CD14-positive monocyte (primary cell): ENCODE data around the gene PTPRC. TPM values are rescaled to one million over a fixed set of nuclear protein-coding genes. Genes with fewer than 3 reads are reported as not detected.

Experiments used
- DNase-seq, 3 donors: peaks; one replicate each; pipeline ENCODE4 v3.0.0-alpha.2; 2011 to 2022
- H2AFZ ChIP-seq: 2 replicates; pipeline ENCODE4 v1.6.0; 2012; ENCODE audit warnings: mild to moderate bottlenecking, low read depth, low read length, inconsistent platforms; ENCODE audit not compliant: insufficient read depth, poor library complexity, severe bottlenecking
- H3K27ac ChIP-seq, 2 donors: 1 replicate in 1 of 2; 2 replicates in 1 of 2; pipeline ENCODE4 v1.5.1; 2012 to 2013; ENCODE audit warnings: low read length in 2 of 2, control low read depth in 1 of 2, inconsistent platforms in 1 of 2, low read depth in 1 of 2, mild to moderate bottlenecking in 1 of 2
- H3K27me3 ChIP-seq, 2 donors: one replicate each; pipeline versions ENCODE4 v1.6.0 to v1.6.1; 2011 to 2013; ENCODE audit warnings: low read length in 2 of 2; ENCODE audit not compliant: control insufficient read depth in 2 of 2, insufficient read depth in 2 of 2
- H3K36me3 ChIP-seq, 2 donors: replicated peaks in 1 of 2; 1 replicate in 1 of 2; 2 replicates in 1 of 2; pipeline versions ENCODE4 v1.5.1 to v1.6.1; 2012 to 2013; ENCODE audit warnings: low read length in 2 of 2, control low read depth in 1 of 2, inconsistent platforms in 1 of 2, mild to moderate bottlenecking in 1 of 2; ENCODE audit not compliant: insufficient read depth in 2 of 2, control insufficient read depth in 1 of 2
- H3K4me1 ChIP-seq, 2 donors: 1 replicate in 1 of 2; 2 replicates in 1 of 2; pipeline versions ENCODE4 v1.5.1 to v1.6.1; 2012 to 2013; ENCODE audit warnings: low read length in 2 of 2, control low read depth in 1 of 2, inconsistent platforms in 1 of 2, mild to moderate bottlenecking in 1 of 2, moderate library complexity in 1 of 2; ENCODE audit not compliant: insufficient read depth in 2 of 2, control insufficient read depth in 1 of 2
- H3K4me2 ChIP-seq: replicated peaks from 2 replicates; pipeline ENCODE3; 2012; ENCODE audit warnings: low read length, moderate library complexity, mild to moderate bottlenecking; ENCODE audit not compliant: poor library complexity, severe bottlenecking; ENCODE audit errors: extremely low read depth
- H3K4me3 ChIP-seq, 3 experiments: fragments of 200-600 bp in 1 of 3; sonication (generic) in 1 of 3; replicated peaks in 1 of 3; 1 replicate in 2 of 3; 2 replicates in 1 of 3; pipeline ENCODE4 v1.5.1; 2011 to 2013; ENCODE audit warnings: low read length in 3 of 3, mild to moderate bottlenecking in 3 of 3, control low read depth in 2 of 3, low read depth in 2 of 3, inconsistent platforms in 1 of 3, moderate library complexity in 1 of 3
- H3K79me2 ChIP-seq: 2 replicates; pipeline ENCODE4 v1.6.0; 2012; ENCODE audit warnings: mild to moderate bottlenecking, control low read depth, inconsistent platforms, low read length, moderate library complexity; ENCODE audit not compliant: insufficient read depth
- H3K9ac ChIP-seq: 2 replicates; pipeline ENCODE4 v1.6.0; 2017; ENCODE audit warnings: low read length, mild to moderate bottlenecking; ENCODE audit not compliant: insufficient read depth, poor library complexity, severe bottlenecking
- H3K9me3 ChIP-seq, 2 donors: replicated peaks in 1 of 2; 1 replicate in 1 of 2; 2 replicates in 1 of 2; pipeline versions ENCODE4 v1.5.1 to v1.6.1; 2012 to 2013; ENCODE audit warnings: low read length in 2 of 2, control low read depth in 1 of 2; ENCODE audit not compliant: control insufficient read depth in 1 of 2, insufficient read depth in 1 of 2
- H4K20me1 ChIP-seq: 2 replicates; pipeline ENCODE4 v1.6.0; 2012; ENCODE audit warnings: mild to moderate bottlenecking, low read length, control low read depth, moderate library complexity; ENCODE audit not compliant: insufficient read depth
- H3K27ac Mint-ChIP-seq, 7 donors: one replicate each; pipeline ENCODE4 v1.8.0; 2020; ENCODE audit warnings: mild to moderate bottlenecking in 7 of 7, mixed read lengths in 7 of 7, moderate library complexity in 6 of 7, inconsistent platforms in 2 of 7
- H3K27me3 Mint-ChIP-seq, 3 donors: one replicate each; pipeline ENCODE4 v1.8.0; 2021 to 2022; ENCODE audit warnings: low read depth in 3 of 3, mild to moderate bottlenecking in 3 of 3, mixed read lengths in 3 of 3, moderate library complexity in 3 of 3, inconsistent platforms in 1 of 3
- H3K36me3 Mint-ChIP-seq, 2 donors: one replicate each; pipeline ENCODE4 v1.8.0; 2020; ENCODE audit warnings: mixed read lengths in 2 of 2, inconsistent platforms in 1 of 2, mild to moderate bottlenecking in 1 of 2
- H3K4me1 Mint-ChIP-seq: one replicate; pipeline ENCODE4 v1.8.0; 2020; ENCODE audit warnings: mild to moderate bottlenecking, mixed read lengths
- H3K4me3 Mint-ChIP-seq, 2 donors: one replicate each; pipeline ENCODE4 v1.8.0; 2020; ENCODE audit warnings: mild to moderate bottlenecking in 2 of 2, mixed read lengths in 2 of 2, moderate library complexity in 1 of 2
- H3K9me3 Mint-ChIP-seq, 7 donors: one replicate each; pipeline ENCODE4 v1.8.0; 2020 to 2022; ENCODE audit warnings: mixed read lengths in 7 of 7, mild to moderate bottlenecking in 6 of 7, moderate library complexity in 6 of 7, inconsistent platforms in 2 of 7
- WGBS: methylation state at CpG from one replicate; pipeline ENCODE4 v1.1.5; 2013; ENCODE audit warnings: missing lambda C conversion rate; ENCODE audit not compliant: insufficient coverage; 5-methylcytosine and 5-hydroxymethylcytosine counted together
- intact Hi-C, 2 donors: fragments of 100-400 bp; cut with micrococcal nuclease; formaldehyde crosslinking; loops; one replicate each; pipeline versions ENCODE4 v1.15.0 to v1.15.1; 2023
- polyA plus RNA-seq, 3 donors: library from polyadenylated mRNA; depleted of rRNA in 1 of 3; unstranded in 2 of 3; stranded (reverse) in 1 of 3; fragments of 300-500 nt in 2 of 3; fragments of >200 nt in 1 of 3; fragmentation: Illumina TruSeq in 2 of 3; gene quantifications; 1 replicate in 2 of 3; 2 replicates in 1 of 3; pipeline ENCODE4 v1.2.3, GENCODE V29; 2012 to 2021
- TF ChIP-seq, protein P1 (sequence below): fragments of 200-600 bp; IDR thresholded peaks from one replicate; pipeline ENCODE4 v1.8.0; 2022; ENCODE audit warnings: antibody characterized with exemption, mild to moderate bottlenecking

Gene PTPRC
- polyA plus RNA-seq, 3 donors, result 410 to 992 (median 667) TPM

DNA sequence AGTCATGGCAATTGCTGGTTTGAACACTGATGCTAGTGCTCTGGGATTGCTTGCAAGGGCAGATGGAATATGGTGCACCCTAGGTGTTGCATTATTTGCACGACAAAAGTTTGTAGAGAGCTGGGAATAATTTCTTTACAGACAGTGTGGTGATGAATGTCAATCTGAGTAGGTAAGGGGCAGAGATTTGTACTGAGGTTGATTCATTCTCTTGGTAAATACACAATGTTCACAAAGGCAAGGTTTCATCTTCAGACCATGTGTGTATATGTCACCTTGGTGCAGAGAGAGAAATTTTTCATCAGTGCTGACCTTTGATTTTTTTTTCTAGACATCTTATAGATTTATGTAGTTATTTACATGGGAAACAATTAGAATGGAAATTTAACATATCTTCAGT, 5.0 kb downstream of the PTPRC start:
- Histone ChIP-seq H4K20me1 (peaks cover 74% of the 10 kb centered on the region), H3K9ac (peak overlapping the region; percentile 22), H3K4me2 (peak overlapping the region; percentile 83), H2AFZ (no peak overlapping the region), H3K36me3 (peaks cover 53 to 57% of the 10 kb centered on the region in 2 donors), H3K27me3 (no peaks in the 10 kb centered on the region), H3K79me2 (peaks cover 100% of the 10 kb centered on the region), H3K27ac (peak overlapping the region in 1 of 2 donors; percentile 90), H3K4me3 (peak overlapping the region; percentile 93 to 100 (median 96)), H3K4me1 (peaks cover 44 to 71% of the 10 kb centered on the region in 2 donors), H3K9me3 (no peaks in the 10 kb centered on the region)
- TF ChIP-seq, protein P1, sequence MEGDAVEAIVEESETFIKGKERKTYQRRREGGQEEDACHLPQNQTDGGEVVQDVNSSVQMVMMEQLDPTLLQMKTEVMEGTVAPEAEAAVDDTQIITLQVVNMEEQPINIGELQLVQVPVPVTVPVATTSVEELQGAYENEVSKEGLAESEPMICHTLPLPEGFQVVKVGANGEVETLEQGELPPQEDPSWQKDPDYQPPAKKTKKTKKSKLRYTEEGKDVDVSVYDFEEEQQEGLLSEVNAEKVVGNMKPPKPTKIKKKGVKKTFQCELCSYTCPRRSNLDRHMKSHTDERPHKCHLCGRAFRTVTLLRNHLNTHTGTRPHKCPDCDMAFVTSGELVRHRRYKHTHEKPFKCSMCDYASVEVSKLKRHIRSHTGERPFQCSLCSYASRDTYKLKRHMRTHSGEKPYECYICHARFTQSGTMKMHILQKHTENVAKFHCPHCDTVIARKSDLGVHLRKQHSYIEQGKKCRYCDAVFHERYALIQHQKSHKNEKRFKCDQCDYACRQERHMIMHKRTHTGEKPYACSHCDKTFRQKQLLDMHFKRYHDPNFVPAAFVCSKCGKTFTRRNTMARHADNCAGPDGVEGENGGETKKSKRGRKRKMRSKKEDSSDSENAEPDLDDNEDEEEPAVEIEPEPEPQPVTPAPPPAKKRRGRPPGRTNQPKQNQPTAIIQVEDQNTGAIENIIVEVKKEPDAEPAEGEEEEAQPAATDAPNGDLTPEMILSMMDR, result no peak
- H3K27ac Mint-ChIP-seq, result peak overlapping the region in 6 of 7 donors; percentile 20 to 97 (median 88)
- no peak for DNase-seq
- H3K9me3 Mint-ChIP-seq, result no peaks in the 10 kb centered on the region
- WGBS, result no CpG with 5 or more reads among the region's 1 CpG
- H3K36me3 Mint-ChIP-seq, result peaks cover 62 to 69% of the 10 kb centered on the region in 2 donors
- H3K4me3 Mint-ChIP-seq, result peak overlapping the region; percentile 82 to 92
- H3K27me3 Mint-ChIP-seq, result no peaks in the 10 kb centered on the region
- H3K4me1 Mint-ChIP-seq, result peaks cover 59% of the 10 kb centered on the region
- intact Hi-C loops, result loop anchor here (5.0 kb wide), 1 partner anchor 38 kb away; no protein-coding TSS in a partner anchor

DNA sequence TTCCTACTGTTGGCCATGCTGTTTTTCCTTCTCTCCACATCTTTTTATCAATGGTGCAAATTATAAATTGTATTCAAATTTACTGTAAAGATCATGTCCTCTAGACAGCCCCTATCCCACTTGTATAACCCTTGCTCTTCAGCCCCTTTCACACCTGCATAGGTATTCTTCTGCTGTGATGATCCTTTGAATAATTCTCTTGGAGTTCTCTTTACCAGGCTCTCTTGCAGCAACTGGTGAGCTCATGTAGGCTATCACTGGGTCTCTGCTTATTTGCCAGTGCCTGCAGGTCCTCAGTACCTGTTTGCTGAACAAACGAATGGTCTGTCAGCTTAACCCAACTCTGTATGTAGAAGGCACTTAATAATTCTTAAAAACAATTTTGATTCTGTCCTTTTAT, 8.2 kb downstream of the PTPRC start:
- Histone ChIP-seq H3K36me3 (peaks cover 71 to 77% of the 10 kb centered on the region in 2 donors), H3K4me3 (peak overlapping the region in 1 of 3 experiments; percentile 93), H4K20me1 (peaks cover 98% of the 10 kb centered on the region), H3K27ac (peak overlapping the region in 1 of 2 donors; percentile 43), H3K9me3 (no peaks in the 10 kb centered on the region), H3K27me3 (no peaks in the 10 kb centered on the region), H3K79me2 (peaks cover 100% of the 10 kb centered on the region), H3K4me1 (peaks cover 63 to 99% of the 10 kb centered on the region in 2 donors), H2AFZ (no peak overlapping the region), H3K9ac (no peak overlapping the region), H3K4me2 (peak overlapping the region; percentile 83)
- Mint-ChIP-seq H3K36me3 (peaks cover 78 to 82% of the 10 kb centered on the region in 2 donors), H3K9me3 (no peaks in the 10 kb centered on the region), H3K4me3 (peak overlapping the region; percentile 37 to 56), H3K27ac (peak overlapping the region; percentile 0 to 83 (median 5)), H3K27me3 (peaks cover 0 to 3% (median 0%) of the 10 kb centered on the region in 3 donors), H3K4me1 (peaks cover 90% of the 10 kb centered on the region)
- WGBS, result no CpG with 5 or more reads among the region's 1 CpG
- intact Hi-C loops, result no loop called here
- TF ChIP-seq, protein P1, result no peak
- DNase-seq, result no peak
